Measurements from ENCODE around the gene EID2.

The EID2 gene

DNA sequence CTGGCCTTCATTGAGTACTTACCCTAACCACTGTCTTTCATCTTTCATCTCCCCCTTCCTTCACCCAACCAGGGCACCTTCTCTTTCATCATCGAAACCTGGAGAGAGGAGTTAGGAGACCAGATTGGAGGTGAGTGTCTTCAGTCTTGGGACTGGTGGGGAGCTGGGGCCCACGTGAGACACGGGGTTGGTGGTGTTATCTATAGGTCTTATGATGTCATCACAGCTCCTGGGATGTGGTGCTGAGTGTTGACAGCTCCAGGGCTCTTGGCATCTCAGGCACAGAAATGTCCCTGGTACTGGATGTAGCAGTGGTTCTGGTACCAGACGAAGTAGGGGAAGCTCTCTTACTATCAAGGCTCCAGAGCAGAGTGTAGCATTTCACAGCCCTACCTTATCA is 39.4 kb downstream of the EID2 start:
- DNase-seq: no peak

DNA sequence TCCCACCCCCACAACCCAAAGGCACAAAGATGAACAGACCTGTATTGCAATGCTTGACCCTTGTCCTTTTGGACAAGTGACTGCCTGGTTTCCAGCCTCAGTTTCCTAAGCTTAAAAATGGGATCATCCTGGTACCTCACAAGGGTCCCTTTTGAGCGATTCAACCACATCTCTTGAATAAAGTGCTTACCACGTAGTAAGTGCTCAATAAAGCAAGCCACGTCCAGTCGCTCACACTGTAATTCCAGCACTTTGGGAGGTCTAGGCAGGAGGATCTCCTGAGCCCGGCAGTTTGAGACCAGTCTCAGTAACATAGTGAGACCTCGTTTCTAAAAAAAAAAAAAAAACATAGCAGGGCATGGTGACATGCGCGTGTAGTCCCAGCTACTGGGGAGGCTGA is 40.0 kb downstream of the EID2 start:
- DNase-seq: no peak

DNA sequence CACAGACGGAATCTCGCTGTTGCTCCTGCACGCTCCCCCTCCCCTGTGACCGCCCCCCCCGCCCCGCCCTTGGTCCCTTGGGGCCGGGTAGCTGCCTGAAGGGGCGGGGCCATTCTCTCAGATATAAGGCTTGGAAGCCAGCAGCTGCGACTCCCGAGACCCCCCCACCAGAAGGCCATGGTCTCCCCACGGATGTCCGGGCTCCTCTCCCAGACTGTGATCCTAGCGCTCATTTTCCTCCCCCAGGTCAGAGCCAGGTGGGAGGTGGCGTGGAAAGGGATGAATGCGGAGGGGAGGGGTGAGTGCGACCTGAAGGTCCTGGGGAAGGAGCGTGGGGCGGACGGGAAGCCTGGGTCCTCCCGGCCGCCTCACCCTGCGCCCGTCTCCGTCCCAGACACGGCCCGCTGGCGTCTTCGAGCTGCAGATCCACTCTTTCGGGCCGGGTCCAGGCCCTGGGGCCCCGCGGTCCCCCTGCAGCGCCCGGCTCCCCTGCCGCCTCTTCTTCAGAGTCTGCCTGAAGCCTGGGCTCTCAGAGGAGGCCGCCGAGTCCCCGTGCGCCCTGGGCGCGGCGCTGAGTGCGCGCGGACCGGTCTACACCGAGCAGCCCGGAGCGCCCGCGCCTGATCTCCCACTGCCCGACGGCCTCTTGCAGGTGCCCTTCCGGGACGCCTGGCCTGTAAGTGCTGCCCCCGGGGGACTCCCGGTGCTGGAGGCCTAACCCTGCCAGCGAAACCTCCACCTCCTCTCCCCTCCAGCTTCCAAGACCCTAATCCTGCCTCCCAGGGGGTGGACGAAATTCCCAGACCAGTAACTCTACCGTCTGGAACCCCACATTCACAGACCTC is 40.9 kb downstream of the EID2 start, which contains the start of gene DLL3:
Gene DLL3 (plus strand): TSS at position 150 of the 845 bp plus-strand sequence. CDS start 28 bp downstream, at position 178.
- DNase-seq: peak in 1 of 2 experiments; percentile 28

DNA sequence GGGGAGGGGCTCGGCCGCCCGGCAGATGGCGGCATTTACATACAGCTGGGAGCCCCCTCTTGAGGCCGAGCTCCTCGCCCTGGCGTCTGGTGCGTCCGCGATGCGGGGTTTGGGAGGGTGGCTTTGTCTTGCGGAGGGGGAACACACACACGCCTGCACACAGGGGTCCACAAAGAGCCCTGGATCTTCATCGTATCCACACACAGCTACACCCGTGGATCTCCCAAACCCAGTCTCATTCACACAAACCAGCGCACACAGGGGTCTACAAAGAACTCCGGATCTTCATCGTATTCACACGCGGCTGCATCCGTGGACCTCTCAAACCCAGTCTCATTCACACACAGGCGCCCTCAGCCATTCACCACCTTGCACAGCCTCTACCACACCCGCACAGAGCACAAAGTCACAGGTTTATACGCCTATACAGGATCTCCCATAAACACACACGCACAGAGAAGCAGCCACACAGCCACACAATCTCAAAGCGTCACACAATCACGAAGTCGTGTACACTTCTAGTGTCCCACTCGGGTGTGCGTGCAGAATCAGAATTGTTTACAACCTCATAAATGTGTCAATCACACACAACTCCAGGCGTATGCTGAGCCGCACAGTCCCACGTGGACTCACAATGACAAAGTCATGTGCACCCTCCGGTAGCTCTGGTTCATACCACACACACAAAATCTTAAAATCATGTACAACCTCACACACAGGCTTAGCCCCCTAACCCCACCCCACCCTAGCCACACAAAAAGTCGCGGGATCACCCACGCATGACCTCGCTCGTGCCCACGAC is 41.8 kb downstream of the EID2 start:
- peak in 1 of 2 experiments; percentile 29 for DNase-seq

DNA sequence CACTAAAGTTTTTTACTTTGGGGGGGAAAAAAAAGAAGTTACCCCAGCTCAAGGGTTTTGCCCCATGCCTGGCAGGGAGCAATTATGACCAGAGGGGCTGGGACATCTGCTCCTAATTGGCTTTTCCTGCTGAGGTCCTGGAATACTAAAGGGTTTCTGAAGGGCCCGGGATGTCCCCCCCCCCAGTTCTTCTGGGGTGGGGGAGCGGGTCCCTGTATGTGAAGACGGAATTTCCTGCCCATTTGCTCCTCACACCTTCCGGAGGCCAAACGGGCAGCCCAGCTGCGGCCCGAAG is 42.3 kb downstream of the EID2 start:
- DNase-seq: no peak

DNA sequence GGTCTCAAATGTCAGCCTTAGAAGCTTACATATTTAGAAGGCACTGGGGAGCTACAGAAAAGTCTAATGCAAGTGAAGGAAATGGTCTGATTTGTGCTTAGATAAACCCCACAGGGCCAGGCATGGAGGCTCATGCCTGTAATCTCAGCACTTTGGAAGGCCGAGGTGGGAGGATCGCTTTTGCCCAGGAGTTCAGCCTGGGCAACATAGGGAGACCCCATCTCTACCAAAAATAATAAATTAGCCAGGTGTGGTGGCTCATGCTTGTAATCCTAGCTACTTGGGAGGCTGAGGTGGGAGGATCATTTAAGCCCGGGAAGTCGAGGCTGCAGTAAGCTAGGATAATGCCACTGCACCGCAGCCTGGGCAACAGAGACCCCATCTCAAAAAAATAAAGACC is 43.9 kb downstream of the EID2 start:
- DNase-seq: no peak

DNA sequence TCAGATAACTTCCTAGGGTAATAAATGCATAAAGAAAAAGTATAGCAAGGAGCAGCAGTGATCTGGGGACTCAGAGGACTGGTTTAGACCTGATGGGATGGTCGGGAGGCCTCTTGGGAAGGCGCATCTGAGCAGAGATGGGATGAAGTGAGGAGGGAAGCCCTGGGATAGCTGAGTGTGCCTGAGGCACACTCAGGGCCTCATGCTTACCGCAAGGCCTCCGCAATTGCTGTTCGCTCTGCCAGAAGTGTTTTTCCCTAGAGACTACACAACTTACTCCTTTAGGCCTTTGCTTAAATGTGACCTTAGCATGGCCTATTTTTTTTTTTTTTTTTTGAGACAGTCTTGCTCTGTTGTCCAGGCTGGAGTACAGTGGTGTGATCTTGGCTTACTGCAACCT is 45.3 kb downstream of the EID2 start:
- DNase-seq: no peak

DNA sequence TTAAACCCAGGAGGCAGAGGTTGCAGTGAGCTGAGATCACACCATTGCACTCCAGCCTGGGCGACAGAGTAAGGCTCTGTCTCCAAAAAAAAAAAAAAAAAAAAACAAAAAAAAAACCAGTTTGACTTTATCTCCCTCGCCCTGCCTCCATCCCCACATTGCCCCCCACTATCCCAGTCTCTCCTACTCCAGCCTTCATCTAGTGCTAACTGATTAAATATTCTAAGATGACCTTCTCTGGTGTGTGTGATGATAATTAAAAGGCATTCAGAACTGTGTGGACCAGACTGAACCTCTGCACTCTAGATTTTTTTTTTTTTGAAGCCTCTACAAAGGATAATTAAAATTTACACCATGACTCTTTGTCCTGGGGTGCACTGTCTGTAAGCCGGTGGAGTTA is 47.2 kb downstream of the EID2 start:
- DNase-seq: no peak

DNA sequence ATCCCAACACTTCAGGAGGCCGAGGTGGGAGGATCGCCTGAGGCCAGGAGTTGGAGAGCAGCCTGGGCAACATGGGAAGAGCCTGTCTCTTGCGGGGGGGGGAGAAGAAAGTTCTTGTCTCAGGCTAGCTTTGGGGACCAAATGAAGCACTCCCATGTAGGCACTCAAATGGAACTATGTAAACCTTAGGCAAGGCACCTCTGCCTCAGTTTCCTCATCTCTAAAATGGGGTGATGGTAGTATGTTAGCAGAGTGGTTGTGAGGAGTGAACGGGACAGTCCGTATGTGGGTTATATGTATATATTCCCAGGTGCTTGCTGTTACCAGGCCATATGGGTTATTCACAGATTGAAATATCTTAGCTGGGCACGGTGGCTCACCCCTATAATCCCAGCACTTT is 47.7 kb downstream of the EID2 start:
- DNase-seq: no peak

DNA sequence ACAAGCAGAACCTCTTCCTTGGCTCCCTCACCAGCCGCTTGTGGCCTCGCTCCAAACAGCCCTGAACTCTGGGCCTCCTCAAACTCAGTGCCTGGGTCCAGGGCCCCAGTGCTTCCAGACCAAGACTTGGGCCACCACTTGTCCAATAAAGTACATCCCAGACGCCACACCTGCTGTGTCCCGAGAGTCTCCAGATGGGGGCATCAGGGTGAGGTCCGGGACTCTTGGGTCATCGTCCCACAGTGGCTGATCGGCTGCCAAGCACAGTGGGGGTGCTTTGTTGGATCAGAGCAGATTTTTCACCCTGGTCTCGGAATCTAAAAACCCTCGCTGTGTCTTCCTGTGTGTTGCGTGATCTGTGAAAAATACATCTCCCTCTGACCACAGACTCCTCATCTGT is 50.2 kb downstream of the EID2 start:
- DNase-seq: no peak
